Measurements from ENCODE around the gene IL6R. TPM values are rescaled to one million over a fixed set of nuclear protein-coding genes. Genes with fewer than 3 reads are reported as not detected.

Gene IL6R
- total RNA-seq, 2 donors from 2014 or later = 38.2 to 41.2 TPM

GRCh38 chr1:154427173-154428139, 22.3 kb downstream of the IL6R start:
- H3K27ac Mint-ChIP-seq = peak overlapping the region; percentile 69
- no peak for ATAC-seq (replicated peaks)
- no peaks in the 10 kb centered on the region for H3K9me3 Mint-ChIP-seq
- peak overlapping the region; percentile 16 for H3K4me3 Mint-ChIP-seq
- peaks cover 59% of the 10 kb centered on the region for H3K36me3 Mint-ChIP-seq (ENCODE audit: low read depth)
- H3K4me1 Mint-ChIP-seq = peaks cover 55% of the 10 kb centered on the region
- H3K27me3 Mint-ChIP-seq = no peaks in the 10 kb centered on the region

- Mint-ChIP-seq H3K4me3 (no peak overlapping the region), H3K27me3 (no peaks in the 10 kb centered on the region), H3K9me3 (no peaks in the 10 kb centered on the region), H3K36me3 (ENCODE audit: low read depth) (peaks cover 73% of the 10 kb centered on the region), H3K4me1 (peaks cover 47% of the 10 kb centered on the region), H3K27ac (no peak overlapping the region)
- ATAC-seq (replicated peaks) = no peak
Observed at GRCh38 chr1:154429118-154429517, 24.0 kb downstream of the IL6R start.

DNA sequence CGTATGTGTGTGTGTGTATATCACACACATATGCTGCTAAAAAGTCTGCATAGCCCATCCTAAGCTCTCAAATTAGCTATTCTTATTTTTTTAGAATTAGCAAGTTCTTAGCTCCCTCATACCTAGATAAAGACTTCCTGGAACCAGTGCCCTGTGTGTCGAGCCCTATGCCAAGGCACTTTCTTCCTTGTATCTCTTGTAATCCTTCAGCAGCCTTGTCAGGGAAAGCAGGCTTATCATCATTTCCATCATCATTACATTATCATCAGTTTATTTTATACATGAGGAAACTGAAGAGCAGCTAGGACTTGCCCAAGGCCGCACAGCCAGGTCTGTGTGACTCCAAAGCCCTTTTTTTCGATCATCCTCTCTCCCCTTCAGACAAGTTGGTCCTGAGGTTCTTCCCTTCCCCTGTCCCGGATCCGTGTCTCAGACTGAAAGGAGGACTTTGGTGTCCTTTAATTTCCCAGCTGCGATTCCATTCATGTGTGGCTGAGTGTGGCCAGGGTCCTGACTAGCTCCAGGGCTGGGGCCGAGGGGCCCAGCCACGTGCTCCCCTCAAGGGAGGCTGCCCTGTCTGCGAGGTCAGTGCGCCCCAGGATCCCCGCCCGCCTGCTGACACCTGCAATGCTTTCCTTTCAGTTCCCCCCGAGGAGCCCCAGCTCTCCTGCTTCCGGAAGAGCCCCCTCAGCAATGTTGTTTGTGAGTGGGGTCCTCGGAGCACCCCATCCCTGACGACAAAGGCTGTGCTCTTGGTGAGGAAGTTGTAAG, 24.9 kb downstream of the IL6R start:
- peaks cover 40% of the 10 kb centered on the region for H3K4me1 Mint-ChIP-seq
- H3K27ac Mint-ChIP-seq = peak overlapping the region; percentile 76
- H3K9me3 Mint-ChIP-seq = no peaks in the 10 kb centered on the region
- ATAC-seq (replicated peaks) = no peak
- peaks cover 74% of the 10 kb centered on the region for H3K36me3 Mint-ChIP-seq (ENCODE audit: low read depth)
- H3K4me3 Mint-ChIP-seq = peak overlapping the region; percentile 42
- H3K27me3 Mint-ChIP-seq = no peaks in the 10 kb centered on the region

- no peaks in the 10 kb centered on the region for H3K9me3 Mint-ChIP-seq
- peaks cover 36% of the 10 kb centered on the region for H3K4me1 Mint-ChIP-seq
- peak overlapping the region; percentile 42 for H3K4me3 Mint-ChIP-seq
- H3K36me3 Mint-ChIP-seq (ENCODE audit: low read depth) = peaks cover 78% of the 10 kb centered on the region
- no peaks in the 10 kb centered on the region for H3K27me3 Mint-ChIP-seq
- no peak for ATAC-seq (replicated peaks)
- H3K27ac Mint-ChIP-seq = peak overlapping the region; percentile 76
Observed at GRCh38 chr1:154430903-154431302, 25.8 kb downstream of the IL6R start.

DNA sequence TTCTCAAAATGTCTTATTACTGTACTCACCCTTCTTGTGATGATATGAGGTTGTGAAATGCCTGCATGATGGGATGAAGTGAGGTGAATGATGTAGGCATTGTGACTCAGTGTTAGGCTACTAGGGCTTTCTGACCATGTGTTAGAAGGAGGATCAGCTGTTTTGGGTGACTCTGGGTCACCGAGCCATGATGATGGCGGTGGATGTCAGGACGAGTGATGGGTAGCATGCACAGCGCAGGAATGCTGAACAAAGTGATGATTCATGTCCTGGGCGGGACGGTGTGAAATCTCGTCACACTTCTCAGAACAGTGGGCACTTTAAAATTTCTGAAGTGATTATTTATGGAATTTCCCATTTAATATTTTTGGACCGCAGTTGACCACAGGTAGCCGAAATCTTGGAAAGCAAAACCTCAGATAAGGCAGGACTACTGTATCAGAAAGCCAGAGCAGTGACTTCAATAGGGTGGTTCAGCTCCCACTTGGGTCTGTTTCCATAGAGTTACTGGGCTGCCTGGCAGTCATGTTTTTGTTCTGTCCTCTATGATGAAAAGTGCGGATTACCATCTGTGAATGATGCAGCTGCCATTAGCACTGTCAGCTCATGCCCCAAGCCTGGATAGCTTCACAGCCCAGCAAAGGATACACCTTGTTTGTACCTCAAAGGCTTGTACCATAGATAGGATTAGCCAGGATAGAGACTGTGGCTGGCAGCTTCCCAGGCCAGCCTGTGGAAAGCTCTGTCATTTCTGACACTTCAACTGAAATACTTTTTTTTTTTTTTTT, 26.6 kb downstream of the IL6R start:
- no peaks in the 10 kb centered on the region for H3K27me3 Mint-ChIP-seq
- peaks cover 32% of the 10 kb centered on the region for H3K4me1 Mint-ChIP-seq
- H3K4me3 Mint-ChIP-seq = peak overlapping the region; percentile 42
- ATAC-seq (replicated peaks) = peak; percentile 93
- H3K27ac Mint-ChIP-seq = peak overlapping the region; percentile 76
- peaks cover 82% of the 10 kb centered on the region for H3K36me3 Mint-ChIP-seq (ENCODE audit: low read depth)
- H3K9me3 Mint-ChIP-seq = no peaks in the 10 kb centered on the region

DNA sequence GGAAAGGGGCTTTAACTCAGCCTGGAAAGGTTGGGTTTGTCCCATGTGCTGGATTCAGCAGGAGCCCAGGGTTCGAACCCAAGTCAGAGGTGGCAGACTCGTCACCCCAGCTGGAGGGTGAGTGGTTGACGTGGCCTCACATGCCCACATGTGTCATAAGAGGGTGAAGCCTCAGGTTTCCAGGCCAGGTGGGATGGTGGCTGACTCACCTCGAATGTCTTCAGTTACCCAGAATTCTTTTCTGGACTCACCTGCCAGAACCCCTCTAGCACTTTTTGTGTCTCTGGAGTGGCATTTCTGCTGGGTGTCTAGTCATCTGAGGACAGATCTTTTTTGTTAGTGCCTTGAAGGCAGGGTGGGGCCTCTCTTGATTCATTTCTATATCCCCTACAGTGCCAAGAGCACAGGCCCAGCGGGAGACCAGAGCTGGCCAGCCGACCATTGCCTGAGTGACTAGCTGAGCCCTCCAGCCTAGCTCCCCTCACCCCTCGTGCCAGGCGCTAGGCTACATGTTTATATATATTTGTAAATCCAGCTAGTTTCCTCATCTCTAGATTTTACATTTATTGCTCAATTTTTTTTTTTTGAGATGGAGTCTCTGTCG, 28.1 kb downstream of the IL6R start:
- H3K4me3 Mint-ChIP-seq = peak overlapping the region; percentile 42
- no peaks in the 10 kb centered on the region for H3K9me3 Mint-ChIP-seq
- peaks cover 30% of the 10 kb centered on the region for H3K4me1 Mint-ChIP-seq
- no peaks in the 10 kb centered on the region for H3K27me3 Mint-ChIP-seq
- H3K36me3 Mint-ChIP-seq (ENCODE audit: low read depth) = peaks cover 96% of the 10 kb centered on the region
- ATAC-seq (replicated peaks) = peak; percentile 21
- peak overlapping the region; percentile 76 for H3K27ac Mint-ChIP-seq

DNA sequence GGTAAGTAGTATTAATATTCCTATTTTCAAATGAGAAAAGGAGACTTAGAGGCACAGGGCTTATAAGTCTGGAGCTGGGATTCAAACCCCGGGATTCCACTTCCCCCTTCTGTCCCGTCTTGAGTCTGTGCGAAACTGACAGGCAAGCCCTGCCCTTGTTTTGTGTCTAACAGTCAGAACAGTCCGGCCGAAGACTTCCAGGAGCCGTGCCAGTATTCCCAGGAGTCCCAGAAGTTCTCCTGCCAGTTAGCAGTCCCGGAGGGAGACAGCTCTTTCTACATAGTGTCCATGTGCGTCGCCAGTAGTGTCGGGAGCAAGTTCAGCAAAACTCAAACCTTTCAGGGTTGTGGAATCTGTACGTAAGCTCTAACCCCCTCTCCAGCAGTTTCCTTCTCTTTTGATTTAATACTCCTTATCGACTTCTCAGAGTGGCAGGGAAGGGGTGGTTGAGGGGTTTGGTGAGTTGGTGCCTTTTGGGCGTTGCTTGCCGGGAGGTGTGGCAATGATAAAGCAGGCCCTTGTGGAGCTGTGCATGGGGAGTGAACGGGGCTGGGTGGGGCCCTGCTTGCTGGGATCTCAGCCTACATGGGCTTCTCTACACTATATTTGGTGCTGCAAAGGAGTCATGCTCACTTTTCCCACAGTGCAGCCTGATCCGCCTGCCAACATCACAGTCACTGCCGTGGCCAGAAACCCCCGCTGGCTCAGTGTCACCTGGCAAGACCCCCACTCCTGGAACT, 29.4 kb downstream of the IL6R start:
- H3K27ac Mint-ChIP-seq = no peak overlapping the region
- no peak overlapping the region for H3K4me3 Mint-ChIP-seq
- no peaks in the 10 kb centered on the region for H3K27me3 Mint-ChIP-seq
- no peak for ATAC-seq (replicated peaks)
- peaks cover 36% of the 10 kb centered on the region for H3K4me1 Mint-ChIP-seq
- H3K36me3 Mint-ChIP-seq (ENCODE audit: low read depth) = peaks cover 93% of the 10 kb centered on the region
- no peaks in the 10 kb centered on the region for H3K9me3 Mint-ChIP-seq

DNA sequence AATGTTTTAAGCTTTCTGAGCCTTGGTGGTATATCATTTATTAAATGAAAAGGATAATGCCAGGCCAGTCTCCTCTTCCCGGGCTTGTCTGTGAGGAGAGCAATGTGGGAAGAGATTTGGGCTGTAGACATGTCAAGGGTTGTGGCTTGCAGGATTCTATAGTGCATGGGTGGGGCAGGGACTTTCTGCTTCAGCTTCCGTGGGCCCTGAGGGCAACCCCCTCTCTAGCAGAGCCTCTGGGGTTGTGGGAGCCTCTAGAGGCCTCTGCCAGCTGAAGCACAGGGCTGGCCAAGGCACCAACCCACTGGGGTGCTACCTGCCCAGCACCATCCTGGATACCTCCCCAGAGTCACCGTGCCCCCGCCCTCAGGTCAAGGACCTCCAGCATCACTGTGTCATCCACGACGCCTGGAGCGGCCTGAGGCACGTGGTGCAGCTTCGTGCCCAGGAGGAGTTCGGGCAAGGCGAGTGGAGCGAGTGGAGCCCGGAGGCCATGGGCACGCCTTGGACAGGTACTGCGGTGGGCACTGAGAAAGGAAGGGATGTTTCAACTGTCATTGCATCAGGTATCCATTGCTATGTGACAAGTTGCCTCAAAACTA, 30.6 kb downstream of the IL6R start:
- Mint-ChIP-seq H3K27ac (no peak overlapping the region), H3K27me3 (no peaks in the 10 kb centered on the region), H3K4me3 (no peak overlapping the region), H3K4me1 (peaks cover 40% of the 10 kb centered on the region), H3K9me3 (no peaks in the 10 kb centered on the region), H3K36me3 (ENCODE audit: low read depth) (peaks cover 93% of the 10 kb centered on the region)
- no peak for ATAC-seq (replicated peaks)

GRCh38 chr1:154436433-154436832, 31.3 kb downstream of the IL6R start:
- Mint-ChIP-seq H3K4me3 (no peak overlapping the region), H3K9me3 (no peaks in the 10 kb centered on the region), H3K27me3 (no peaks in the 10 kb centered on the region), H3K4me1 (peaks cover 42% of the 10 kb centered on the region), H3K27ac (no peak overlapping the region), H3K36me3 (ENCODE audit: low read depth) (peaks cover 93% of the 10 kb centered on the region)
- ATAC-seq (replicated peaks) = no peak

DNA sequence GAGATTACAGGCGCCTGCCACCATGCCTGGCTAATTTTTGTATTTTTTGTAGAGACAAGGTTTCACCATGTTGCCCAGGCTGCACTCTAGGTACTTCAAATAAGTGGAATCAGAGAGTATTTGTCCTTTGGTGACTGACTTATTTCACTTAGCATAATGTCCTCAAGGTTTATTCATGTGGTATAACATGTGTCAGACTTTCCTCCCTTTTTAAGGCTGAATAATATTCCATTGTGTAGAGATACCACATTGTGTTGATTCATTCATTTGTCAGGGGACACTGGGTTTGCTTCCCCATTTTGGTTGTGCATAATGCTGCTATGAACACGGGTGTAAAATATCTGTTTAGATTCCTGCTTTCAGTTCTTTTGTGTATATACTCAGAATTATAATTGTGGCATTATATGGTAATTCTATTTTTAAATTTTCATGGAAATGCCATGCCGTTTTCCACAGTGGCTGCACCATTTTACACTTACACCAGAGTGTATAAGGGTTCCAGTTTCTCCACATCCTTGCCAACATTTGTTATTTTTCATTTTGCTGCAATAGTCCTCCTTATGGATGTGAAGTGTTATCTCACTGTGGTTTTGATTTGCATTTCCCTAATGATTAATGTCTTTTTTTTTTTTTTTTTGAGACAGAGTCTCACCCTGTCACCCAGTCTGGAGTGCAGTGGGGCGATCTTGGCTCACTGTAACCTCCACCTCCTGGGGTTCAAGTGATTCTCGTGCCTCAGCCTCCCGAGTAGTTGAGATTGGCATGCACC, 35.1 kb downstream of the IL6R start:
- H3K36me3 Mint-ChIP-seq (ENCODE audit: low read depth) = peaks cover 93% of the 10 kb centered on the region
- no peaks in the 10 kb centered on the region for H3K27me3 Mint-ChIP-seq
- ATAC-seq (replicated peaks) = peak; percentile 76
- H3K27ac Mint-ChIP-seq = peak overlapping the region; percentile 97
- peaks cover 54% of the 10 kb centered on the region for H3K4me1 Mint-ChIP-seq
- H3K4me3 Mint-ChIP-seq = peak overlapping the region; percentile 79
- no peaks in the 10 kb centered on the region for H3K9me3 Mint-ChIP-seq

- Mint-ChIP-seq H3K4me1 (peaks cover 60% of the 10 kb centered on the region), H3K9me3 (no peaks in the 10 kb centered on the region), H3K27me3 (no peaks in the 10 kb centered on the region), H3K4me3 (peak overlapping the region; percentile 79), H3K36me3 (ENCODE audit: low read depth) (peaks cover 93% of the 10 kb centered on the region), H3K27ac (peak overlapping the region; percentile 97)
- no peak for ATAC-seq (replicated peaks)
Observed at GRCh38 chr1:154441241-154441888, 36.2 kb downstream of the IL6R start.
